SK-N-SH treated with all-trans-retinoic acid at 6 μM for 48 hours (cell line): ENCODE results near the gene BEND5.

Experiments used
- ATAC-seq: fragments of 200-7000 bp; cut with Tn5 transposase; 3 replicates; pipeline ENCODE4 v1.9.1; 2020; ENCODE audit warnings: mild to moderate bottlenecking, moderate library complexity
- ARNTL ChIP-seq: fragments of 450-650 bp; formaldehyde crosslinking; IDR thresholded peaks from 2 replicates; pipeline ENCODE4 v1.5.0; 2020; ENCODE audit warnings: low read depth, mild to moderate bottlenecking, moderate library complexity, borderline replicate concordance
- BACH2 ChIP-seq: fragments of 250-450 bp; sonication (Bioruptor Pico); IDR thresholded peaks from 2 replicates; pipeline ENCODE4 v1.9.0; 2021; ENCODE audit warnings: mild to moderate bottlenecking, borderline replicate concordance
- CSDC2 ChIP-seq: fragments of 250-450 bp; sonication (Bioruptor Pico); IDR thresholded peaks from 2 replicates; pipeline ENCODE4 v1.5.0; 2020; ENCODE audit warnings: mild to moderate bottlenecking, moderate library complexity
- ESRRG ChIP-seq: fragments of 250-450 bp; sonication (Bioruptor Pico); IDR thresholded peaks from 2 replicates; pipeline ENCODE4 v1.6.1; 2021; ENCODE audit warnings: mild to moderate bottlenecking
- GLIS3 ChIP-seq: fragments of 250-450 bp; sonication (Bioruptor Pico); IDR thresholded peaks from 2 replicates; pipeline ENCODE4 v1.5.0; 2020; ENCODE audit warnings: mild to moderate bottlenecking, moderate library complexity
- ISL1 ChIP-seq: fragments of 250-450 bp; sonication (Bioruptor Pico); IDR thresholded peaks from 2 replicates; pipeline ENCODE4 v2.1.2; 2022; ENCODE audit warnings: mild to moderate bottlenecking, moderate library complexity
- OSR1 ChIP-seq: fragments of 250-450 bp; sonication (Bioruptor Pico); IDR thresholded peaks from 2 replicates; pipeline ENCODE4 v1.8.0; 2022; ENCODE audit warnings: moderate library complexity, mild to moderate bottlenecking, inconsistent platforms
- POU6F1 ChIP-seq: fragments of 250-450 bp; sonication (Bioruptor Pico); IDR thresholded peaks from 2 replicates; pipeline ENCODE4 v1.8.0; 2021; ENCODE audit warnings: low read depth, mild to moderate bottlenecking, moderate library complexity, borderline replicate concordance
- RARB ChIP-seq: fragments of 250-450 bp; sonication (Bioruptor Pico); IDR thresholded peaks from 2 replicates; pipeline ENCODE4 v1.8.0; 2021; ENCODE audit warnings: mild to moderate bottlenecking, moderate library complexity
- SNAI2 ChIP-seq: fragments of 250-450 bp; sonication (Bioruptor Pico); IDR thresholded peaks from 2 replicates; pipeline ENCODE4 v1.5.0; 2020; ENCODE audit warnings: mild to moderate bottlenecking, moderate library complexity
- TCF4 ChIP-seq: fragments of 250-450 bp; sonication (Bioruptor Pico); IDR thresholded peaks from 2 replicates; pipeline ENCODE4 v1.8.0; 2021; ENCODE audit warnings: mild to moderate bottlenecking, moderate library complexity, borderline replicate concordance
- TOX ChIP-seq: fragments of 250-450 bp; sonication (Bioruptor Pico); IDR thresholded peaks from 2 replicates; pipeline ENCODE4 v1.8.0; 2021; ENCODE audit warnings: mild to moderate bottlenecking, moderate library complexity, borderline replicate concordance
- TSHZ2 ChIP-seq: fragments of 250-450 bp; sonication (Bioruptor Pico); IDR thresholded peaks from 2 replicates; pipeline ENCODE4 v1.5.0; 2020; ENCODE audit warnings: mild to moderate bottlenecking, moderate library complexity
- ZC3H10 ChIP-seq: fragments of 250-450 bp; sonication (Bioruptor Pico); IDR thresholded peaks from 2 replicates; pipeline ENCODE4 v1.5.1; 2021; ENCODE audit warnings: mild to moderate bottlenecking, moderate library complexity
- ZFP3 ChIP-seq: fragments of 250-450 bp; sonication (Bioruptor Pico); IDR thresholded peaks from 2 replicates; pipeline ENCODE4 v1.5.0; 2020; ENCODE audit warnings: mild to moderate bottlenecking, moderate library complexity
- ZFP30 ChIP-seq: fragments of 450-650 bp; formaldehyde crosslinking; IDR thresholded peaks from 2 replicates; pipeline ENCODE4 v1.5.0; 2022; ENCODE audit warnings: mild to moderate bottlenecking, moderate library complexity
- ZNF8 ChIP-seq: fragments of 450-650 bp; formaldehyde crosslinking; IDR thresholded peaks from 2 replicates; pipeline ENCODE4 v1.5.0; 2020; ENCODE audit warnings: mild to moderate bottlenecking, moderate library complexity
- TF ChIP-seq, protein P1 (sequence below): fragments of 250-450 bp; sonication (Bioruptor Pico); IDR thresholded peaks from 2 replicates; pipeline ENCODE4 v1.5.1; 2021; ENCODE audit warnings: mild to moderate bottlenecking, moderate library complexity
- TF ChIP-seq, protein P2 (sequence below): fragments of 250-450 bp; sonication (Bioruptor Pico); IDR thresholded peaks from 2 replicates; pipeline ENCODE4 v1.8.0; 2020; ENCODE audit warnings: mild to moderate bottlenecking, moderate library complexity, borderline replicate concordance

Gene BEND5

DNA sequence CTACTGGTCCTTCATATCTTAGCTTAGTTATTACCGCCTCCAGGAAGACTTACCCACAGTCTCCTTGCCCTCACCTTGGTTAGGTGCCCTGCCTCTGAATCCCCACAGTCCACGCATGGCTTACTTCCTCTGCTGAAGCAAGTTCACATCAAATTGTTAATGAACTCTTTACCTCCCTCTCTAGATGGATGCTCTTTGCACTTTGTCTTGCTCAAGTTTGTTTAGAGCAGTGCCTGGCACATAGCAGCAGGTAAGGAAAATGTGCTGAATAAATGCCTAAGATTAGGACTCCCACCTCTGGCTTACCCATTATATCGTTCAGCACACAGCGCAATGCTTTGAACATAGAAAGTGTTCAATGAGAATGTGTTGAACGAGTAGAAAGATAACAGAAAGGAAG lies 90.5 kb downstream of the BEND5 start:
- TF ChIP-seq, protein P1, sequence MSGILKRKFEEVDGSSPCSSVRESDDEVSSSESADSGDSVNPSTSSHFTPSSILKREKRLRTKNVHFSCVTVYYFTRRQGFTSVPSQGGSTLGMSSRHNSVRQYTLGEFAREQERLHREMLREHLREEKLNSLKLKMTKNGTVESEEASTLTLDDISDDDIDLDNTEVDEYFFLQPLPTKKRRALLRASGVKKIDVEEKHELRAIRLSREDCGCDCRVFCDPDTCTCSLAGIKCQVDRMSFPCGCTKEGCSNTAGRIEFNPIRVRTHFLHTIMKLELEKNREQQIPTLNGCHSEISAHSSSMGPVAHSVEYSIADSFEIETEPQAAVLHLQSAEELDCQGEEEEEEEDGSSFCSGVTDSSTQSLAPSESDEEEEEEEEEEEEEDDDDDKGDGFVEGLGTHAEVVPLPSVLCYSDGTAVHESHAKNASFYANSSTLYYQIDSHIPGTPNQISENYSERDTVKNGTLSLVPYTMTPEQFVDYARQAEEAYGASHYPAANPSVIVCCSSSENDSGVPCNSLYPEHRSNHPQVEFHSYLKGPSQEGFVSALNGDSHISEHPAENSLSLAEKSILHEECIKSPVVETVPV = no peak
- TF ChIP-seq ISL1 (CRISPR knock-in tag) = no peak
- ATAC-seq = no peak

DNA sequence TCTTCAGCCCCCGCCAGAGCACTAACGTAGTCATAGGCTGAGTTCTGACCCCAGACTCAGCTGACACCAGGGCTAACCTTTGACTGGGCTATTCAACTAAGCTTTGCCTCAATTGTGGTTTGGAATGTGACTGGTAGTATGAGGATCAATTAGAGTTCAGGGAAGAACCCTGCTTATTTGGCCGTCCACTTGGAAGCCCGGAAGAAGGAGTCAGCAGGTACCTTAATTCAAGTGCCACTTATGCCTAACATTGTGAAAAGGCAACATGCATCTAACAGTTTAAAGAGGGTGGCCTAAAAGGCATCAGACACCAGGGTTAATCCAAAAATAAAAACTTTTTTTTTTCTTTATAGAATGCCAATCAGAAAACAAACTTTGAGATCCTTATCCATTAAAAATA lies 92.3 kb downstream of the BEND5 start:
- TF ChIP-seq BACH2 (CRISPR knock-in tag) (no peak), ISL1 (CRISPR knock-in tag) (no peak), GLIS3 (CRISPR knock-in tag) (no peak), TCF4 (CRISPR knock-in tag) (no peak), ARNTL (CRISPR knock-in tag) (no peak), CSDC2 (no peak), RARB (CRISPR knock-in tag) (no peak), ZFP3 (CRISPR knock-in tag) (no peak), ZNF8 (CRISPR knock-in tag) (no peak), SNAI2 (CRISPR knock-in tag) (no peak), TSHZ2 (CRISPR knock-in tag) (no peak)
- TF ChIP-seq, protein P2, sequence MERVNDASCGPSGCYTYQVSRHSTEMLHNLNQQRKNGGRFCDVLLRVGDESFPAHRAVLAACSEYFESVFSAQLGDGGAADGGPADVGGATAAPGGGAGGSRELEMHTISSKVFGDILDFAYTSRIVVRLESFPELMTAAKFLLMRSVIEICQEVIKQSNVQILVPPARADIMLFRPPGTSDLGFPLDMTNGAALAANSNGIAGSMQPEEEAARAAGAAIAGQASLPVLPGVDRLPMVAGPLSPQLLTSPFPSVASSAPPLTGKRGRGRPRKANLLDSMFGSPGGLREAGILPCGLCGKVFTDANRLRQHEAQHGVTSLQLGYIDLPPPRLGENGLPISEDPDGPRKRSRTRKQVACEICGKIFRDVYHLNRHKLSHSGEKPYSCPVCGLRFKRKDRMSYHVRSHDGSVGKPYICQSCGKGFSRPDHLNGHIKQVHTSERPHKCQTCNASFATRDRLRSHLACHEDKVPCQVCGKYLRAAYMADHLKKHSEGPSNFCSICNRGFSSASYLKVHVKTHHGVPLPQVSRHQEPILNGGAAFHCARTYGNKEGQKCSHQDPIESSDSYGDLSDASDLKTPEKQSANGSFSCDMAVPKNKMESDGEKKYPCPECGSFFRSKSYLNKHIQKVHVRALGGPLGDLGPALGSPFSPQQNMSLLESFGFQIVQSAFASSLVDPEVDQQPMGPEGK = no peak
- no peak for ATAC-seq

- ATAC-seq = no peak
- no peak for TF ChIP-seq ESRRG (CRISPR knock-in tag)
- TF ChIP-seq ISL1 (CRISPR knock-in tag) = peak; percentile 45; the same call in 1 of the 2 replicates
These were observed 92.9 kb downstream of the BEND5 start for GRCh38 chr1:48683839-48684238.

- TF ChIP-seq ARNTL (CRISPR knock-in tag) (no peak), OSR1 (CRISPR knock-in tag) (no peak), POU6F1 (CRISPR knock-in tag) (no peak), SNAI2 (CRISPR knock-in tag) (no peak), GLIS3 (CRISPR knock-in tag) (no peak), TSHZ2 (CRISPR knock-in tag) (no peak), ZC3H10 (CRISPR knock-in tag) (no peak), TOX (CRISPR knock-in tag) (no peak), ZFP3 (CRISPR knock-in tag) (no peak), BACH2 (CRISPR knock-in tag) (no peak), ZFP30 (CRISPR knock-in tag) (no peak), ZNF8 (CRISPR knock-in tag) (no peak), ESRRG (CRISPR knock-in tag) (no peak), CSDC2 (no peak)
- ATAC-seq = peak; percentile 29; the same call in 1 of the 3 replicates
These were observed 95.0 kb downstream of the BEND5 start for GRCh38 chr1:48681476-48682305.
